OCI-LY1 (cell line): Measurements from ENCODE around the gene TSC22D4.

Source experiments
- EZH2 ChIP-seq: fragments of 200-600 bp; sonication (generic), shearing (Covaris generic); IDR thresholded peaks from 2 replicates; pipeline ENCODE4 v1.8.0; 2017; ENCODE audit warnings: borderline replicate concordance, mixed run types, mild to moderate bottlenecking, antibody characterized with exemption, low read length, moderate library complexity, mixed read lengths
- TF ChIP-seq, protein P1 (sequence below): fragments of 200-600 bp; sonication (generic), shearing (Covaris generic); IDR thresholded peaks from 2 replicates; pipeline ENCODE4 v1.5.1; 2017; ENCODE audit warnings: mild to moderate bottlenecking, antibody characterized with exemption, low read length, moderate library complexity, mixed read lengths

DNA sequence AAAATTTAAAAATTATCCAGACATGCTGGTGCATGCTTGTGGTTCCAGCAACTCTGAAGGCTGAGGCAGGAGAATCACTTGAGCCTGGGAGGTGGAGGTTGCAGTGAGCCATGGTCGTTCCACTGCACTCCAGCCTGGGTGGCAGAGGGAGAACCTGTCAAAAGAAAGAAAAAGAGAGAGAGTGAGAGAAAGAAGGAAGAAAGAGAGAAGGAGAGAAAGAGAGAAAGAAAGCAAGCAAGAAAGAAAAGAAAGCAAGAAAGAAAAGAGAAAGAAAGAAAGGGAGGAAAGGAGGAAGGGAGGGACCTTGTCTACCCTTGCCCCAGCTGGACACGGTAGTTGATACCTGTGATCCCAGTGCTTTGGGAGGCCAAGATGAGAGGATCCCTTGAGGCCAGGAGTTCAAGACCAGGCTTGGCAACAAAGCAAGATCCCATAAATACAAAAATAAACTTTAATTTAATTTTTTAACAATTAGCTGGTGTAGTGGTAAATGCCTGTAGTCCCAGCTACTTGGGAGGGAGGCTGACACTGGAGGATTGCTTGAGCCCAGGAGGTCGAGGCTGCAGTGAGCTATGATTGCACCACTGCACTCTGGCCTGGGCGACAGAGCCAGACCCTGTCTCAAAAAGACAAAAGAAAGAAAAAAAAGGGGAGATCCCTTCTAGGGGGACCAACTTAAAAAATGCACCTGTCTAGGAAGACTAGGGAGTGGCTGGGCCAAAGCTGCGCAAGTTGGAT, 13.9 kb upstream of the TSC22D4 start:
- TF ChIP-seq, protein P1, sequence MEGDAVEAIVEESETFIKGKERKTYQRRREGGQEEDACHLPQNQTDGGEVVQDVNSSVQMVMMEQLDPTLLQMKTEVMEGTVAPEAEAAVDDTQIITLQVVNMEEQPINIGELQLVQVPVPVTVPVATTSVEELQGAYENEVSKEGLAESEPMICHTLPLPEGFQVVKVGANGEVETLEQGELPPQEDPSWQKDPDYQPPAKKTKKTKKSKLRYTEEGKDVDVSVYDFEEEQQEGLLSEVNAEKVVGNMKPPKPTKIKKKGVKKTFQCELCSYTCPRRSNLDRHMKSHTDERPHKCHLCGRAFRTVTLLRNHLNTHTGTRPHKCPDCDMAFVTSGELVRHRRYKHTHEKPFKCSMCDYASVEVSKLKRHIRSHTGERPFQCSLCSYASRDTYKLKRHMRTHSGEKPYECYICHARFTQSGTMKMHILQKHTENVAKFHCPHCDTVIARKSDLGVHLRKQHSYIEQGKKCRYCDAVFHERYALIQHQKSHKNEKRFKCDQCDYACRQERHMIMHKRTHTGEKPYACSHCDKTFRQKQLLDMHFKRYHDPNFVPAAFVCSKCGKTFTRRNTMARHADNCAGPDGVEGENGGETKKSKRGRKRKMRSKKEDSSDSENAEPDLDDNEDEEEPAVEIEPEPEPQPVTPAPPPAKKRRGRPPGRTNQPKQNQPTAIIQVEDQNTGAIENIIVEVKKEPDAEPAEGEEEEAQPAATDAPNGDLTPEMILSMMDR = no peak
- no peak for TF ChIP-seq EZH2
